Measurements from ENCODE around the gene RAP1GAP2.
A peak's percentile ranks its signal among the peaks of the same experiment; 100 is the strongest.

RAP1GAP2 gene

GRCh38 chr17:2798188-2798587 lies 1.9 kb downstream of the RAP1GAP2 start:
- H3K27me3 ChIP-seq: no peaks in the 10 kb centered on the region
- no peak for TF ChIP-seq Cebpa-rat (IDR thresholded peaks at IDR 0.05)

GRCh38 chr17:2798678-2799077 lies 2.4 kb downstream of the RAP1GAP2 start:
- Histone ChIP-seq H3K4me3 (no peak overlapping the region), H3K4me2 (peak overlapping the region; percentile 65), H4K20me1 (peaks cover 15% of the 10 kb centered on the region; the same call in 1 of the 2 replicates), H3K36me3 (peaks cover 31% of the 10 kb centered on the region), H3K27ac (peak overlapping the region; percentile 71), H3K9me3 (no peaks in the 10 kb centered on the region), H3K4me1 (peaks cover 63% of the 10 kb centered on the region), H3K9ac (peak overlapping the region; percentile 61; the same call in 1 of the 2 replicates), H3K27me3 (no peaks in the 10 kb centered on the region)
- TF ChIP-seq Cebpa-rat (IDR thresholded peaks at IDR 0.05): no peak

More at GRCh38 chr17:2798188-2798587, 1.9 kb downstream of the RAP1GAP2 start:
- no peaks in the 10 kb centered on the region for H3K9me3 ChIP-seq
- H3K4me3 ChIP-seq: no peak overlapping the region; the same call in 1 of the 2 replicates
- peak overlapping the region; percentile 99 for H3K4me2 ChIP-seq
- peaks cover 68% of the 10 kb centered on the region for H3K4me1 ChIP-seq
- H3K36me3 ChIP-seq: peaks cover 26% of the 10 kb centered on the region
- H3K9ac ChIP-seq: peak overlapping the region; percentile 71
- peak overlapping the region; percentile 69 for H3K27ac ChIP-seq
- peaks cover 15% of the 10 kb centered on the region; the same call in 1 of the 2 replicates for H4K20me1 ChIP-seq

DNA sequence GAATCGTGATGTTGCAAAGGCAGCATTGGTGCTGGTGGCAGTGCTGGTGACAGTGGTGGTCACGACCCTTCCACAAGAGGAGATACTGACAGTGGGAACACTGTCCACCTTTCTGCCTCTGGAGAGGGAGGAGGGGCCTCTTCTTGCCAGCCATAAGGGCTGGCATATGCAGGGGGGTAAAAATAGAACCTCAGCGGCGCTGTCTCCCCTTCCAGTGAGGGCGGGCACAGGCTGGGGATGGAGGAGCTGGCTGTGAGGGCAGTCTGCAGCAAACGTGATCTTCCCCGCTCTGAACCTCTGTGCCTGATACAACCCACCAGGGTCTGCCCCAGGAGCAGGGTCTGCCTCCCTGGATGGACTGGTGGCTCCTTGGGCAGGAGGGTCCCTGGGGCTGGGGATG lies 3.4 kb downstream of the RAP1GAP2 start:
- H3K36me3 ChIP-seq: peaks cover 40% of the 10 kb centered on the region
- peak overlapping the region; percentile 61; the same call in 1 of the 2 replicates for H3K9ac ChIP-seq

GRCh38 chr17:2800367-2800766 lies 4.1 kb downstream of the RAP1GAP2 start:
- H3K27me3 ChIP-seq: no peaks in the 10 kb centered on the region
- TF ChIP-seq Cebpa-rat (IDR thresholded peaks at IDR 0.05): no peak
- peaks cover 44% of the 10 kb centered on the region for H3K36me3 ChIP-seq
- peaks cover 52% of the 10 kb centered on the region for H3K4me1 ChIP-seq
- H3K27ac ChIP-seq: 0 out of 2 replicates have a peak overlapping the region, but pooled peaks have one; percentile 71
- H3K9me3 ChIP-seq: no peaks in the 10 kb centered on the region
- H4K20me1 ChIP-seq: peaks cover 15% of the 10 kb centered on the region; the same call in 1 of the 2 replicates
- no peak overlapping the region for H3K4me3 ChIP-seq
- no peak overlapping the region for H3K4me2 ChIP-seq
- no peak overlapping the region for H3K9ac ChIP-seq

More for the DNA sequence above, 3.4 kb downstream of the RAP1GAP2 start:
- Histone ChIP-seq H4K20me1 (peaks cover 15% of the 10 kb centered on the region; the same call in 1 of the 2 replicates), H3K9me3 (no peaks in the 10 kb centered on the region), H3K4me2 (peak overlapping the region; percentile 65), H3K27ac (peak overlapping the region; percentile 71), H3K27me3 (no peaks in the 10 kb centered on the region), H3K4me3 (no peak overlapping the region), H3K4me1 (peaks cover 53% of the 10 kb centered on the region)
- TF ChIP-seq Cebpa-rat (IDR thresholded peaks at IDR 0.05): no peak

- no peak overlapping the region for H3K4me2 ChIP-seq
- no peak for TF ChIP-seq Cebpa-rat (IDR thresholded peaks at IDR 0.05)
Observed at GRCh38 chr17:2801841-2802240, 5.6 kb downstream of the RAP1GAP2 start.

DNA sequence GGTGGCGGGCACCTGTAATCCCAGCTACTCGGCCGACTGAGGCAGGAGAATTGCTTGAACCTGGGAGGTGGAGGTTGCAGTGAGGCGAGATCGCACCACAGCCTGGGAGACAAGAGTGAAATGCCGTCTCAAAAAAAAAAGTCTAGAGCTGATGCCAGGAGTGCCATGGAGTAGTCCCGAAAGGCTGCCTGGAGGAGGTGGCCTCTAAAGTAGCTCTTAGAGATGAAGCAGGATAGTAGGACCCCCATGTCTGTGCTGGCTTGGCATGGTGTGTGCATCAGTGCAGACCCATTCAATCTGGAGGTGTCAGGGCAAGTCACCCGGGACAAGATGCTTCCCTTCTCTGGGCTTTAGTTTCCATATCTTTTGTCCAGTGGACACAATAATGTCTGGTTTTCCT lies 6.3 kb downstream of the RAP1GAP2 start:
- TF ChIP-seq Cebpa-rat (IDR thresholded peaks at IDR 0.05): no peak
- Histone ChIP-seq H3K27ac (no peak overlapping the region), H3K36me3 (peaks cover 44% of the 10 kb centered on the region), H3K27me3 (no peaks in the 10 kb centered on the region), H3K9ac (no peak overlapping the region), H4K20me1 (peaks cover 15% of the 10 kb centered on the region; the same call in 1 of the 2 replicates), H3K9me3 (no peaks in the 10 kb centered on the region), H3K4me1 (peaks cover 57% of the 10 kb centered on the region), H3K4me3 (no peak overlapping the region), H3K4me2 (no peak overlapping the region)

More at GRCh38 chr17:2801841-2802240, 5.6 kb downstream of the RAP1GAP2 start:
- Histone ChIP-seq H3K9me3 (no peaks in the 10 kb centered on the region), H3K9ac (no peak overlapping the region), H3K36me3 (peaks cover 44% of the 10 kb centered on the region), H3K4me1 (peaks cover 57% of the 10 kb centered on the region), H3K27ac (no peak overlapping the region), H3K27me3 (no peaks in the 10 kb centered on the region), H4K20me1 (peaks cover 15% of the 10 kb centered on the region; the same call in 1 of the 2 replicates), H3K4me3 (no peak overlapping the region)

- H3K4me2 ChIP-seq: no peak overlapping the region
- no peak for TF ChIP-seq Cebpa-rat (IDR thresholded peaks at IDR 0.05)
Observed at GRCh38 chr17:2803386-2803785, 7.1 kb downstream of the RAP1GAP2 start.

DNA sequence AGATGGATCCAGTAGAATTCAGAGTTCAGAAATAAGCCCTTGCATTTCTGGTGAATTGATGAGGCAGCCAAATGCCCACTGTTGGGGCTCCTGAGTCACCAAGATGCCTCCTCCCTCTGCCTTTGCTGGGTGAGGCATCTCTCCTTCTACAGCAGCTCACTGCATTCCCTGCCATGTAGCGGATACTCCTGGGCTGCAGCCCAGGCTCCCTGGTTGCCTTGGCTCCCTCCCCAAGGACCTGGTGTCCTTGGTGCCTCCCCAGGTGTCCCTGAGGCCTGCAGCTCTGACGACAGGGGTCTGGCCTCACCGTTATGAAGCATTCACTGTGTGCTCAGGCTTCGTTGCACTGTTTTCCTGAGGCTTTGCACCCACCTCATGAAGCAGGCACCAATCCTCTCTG lies 7.7 kb downstream of the RAP1GAP2 start:
- peaks cover 12% of the 10 kb centered on the region; the same call in 1 of the 2 replicates for H4K20me1 ChIP-seq
- H3K27me3 ChIP-seq: no peaks in the 10 kb centered on the region
- H3K36me3 ChIP-seq: peaks cover 53% of the 10 kb centered on the region
- peaks cover 56% of the 10 kb centered on the region for H3K4me1 ChIP-seq
- no peak for TF ChIP-seq Cebpa-rat (IDR thresholded peaks at IDR 0.05)
- H3K4me3 ChIP-seq: no peak overlapping the region
- H3K27ac ChIP-seq: peak overlapping the region; percentile 4; the same call in 1 of the 2 replicates
- H3K4me2 ChIP-seq: no peak overlapping the region
- no peak overlapping the region for H3K9ac ChIP-seq
- no peaks in the 10 kb centered on the region for H3K9me3 ChIP-seq

More at GRCh38 chr17:2803386-2803785, 7.1 kb downstream of the RAP1GAP2 start:
- Histone ChIP-seq H3K9ac (no peak overlapping the region), H3K27me3 (no peaks in the 10 kb centered on the region), H3K9me3 (no peaks in the 10 kb centered on the region), H3K36me3 (peaks cover 48% of the 10 kb centered on the region), H3K27ac (no peak overlapping the region), H4K20me1 (peaks cover 15% of the 10 kb centered on the region; the same call in 1 of the 2 replicates), H3K4me3 (no peak overlapping the region), H3K4me1 (peaks cover 56% of the 10 kb centered on the region)

GRCh38 chr17:2804912-2805311 lies 8.7 kb downstream of the RAP1GAP2 start:
- Histone ChIP-seq H3K4me3 (no peak overlapping the region), H3K27me3 (no peaks in the 10 kb centered on the region), H4K20me1 (peaks cover 2% of the 10 kb centered on the region; the same call in 1 of the 2 replicates), H3K9ac (no peak overlapping the region), H3K9me3 (no peaks in the 10 kb centered on the region), H3K36me3 (peaks cover 58% of the 10 kb centered on the region), H3K4me2 (no peak overlapping the region), H3K27ac (no peak overlapping the region), H3K4me1 (peaks cover 54% of the 10 kb centered on the region)
- TF ChIP-seq Cebpa-rat (IDR thresholded peaks at IDR 0.05): no peak

DNA sequence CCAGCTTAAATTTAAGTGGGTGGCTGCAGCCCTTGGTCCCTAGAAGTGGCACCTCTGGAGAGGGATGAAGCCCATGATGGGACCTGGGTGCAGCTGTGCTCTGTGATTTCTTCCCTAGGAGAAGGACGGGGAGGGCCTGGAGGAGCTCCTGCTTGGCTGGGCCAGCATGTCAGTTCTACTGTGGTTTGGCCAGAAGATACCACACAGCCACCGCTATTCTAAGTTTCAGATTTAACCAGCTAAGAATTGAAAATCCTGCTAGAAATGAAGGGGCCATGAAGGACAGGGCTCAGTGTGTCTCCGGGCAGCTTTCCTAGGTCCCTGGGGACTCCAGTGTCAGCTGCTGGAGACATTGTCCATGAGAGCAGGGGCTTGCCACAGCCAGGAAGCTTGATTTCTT lies 9.7 kb downstream of the RAP1GAP2 start:
- Histone ChIP-seq H3K4me1 (peaks cover 53% of the 10 kb centered on the region), H3K4me3 (no peak overlapping the region)
- TF ChIP-seq Cebpa-rat (IDR thresholded peaks at IDR 0.05): no peak

More for the DNA sequence above, 9.7 kb downstream of the RAP1GAP2 start:
- Histone ChIP-seq H3K27ac (peak overlapping the region; percentile 38; the same call in 1 of the 2 replicates), H3K36me3 (peaks cover 51% of the 10 kb centered on the region), H3K9me3 (no peaks in the 10 kb centered on the region), H3K4me2 (peak overlapping the region; percentile 36), H3K27me3 (no peaks in the 10 kb centered on the region), H3K9ac (peak overlapping the region; percentile 49; the same call in 1 of the 2 replicates), H4K20me1 (no peaks in the 10 kb centered on the region; the same call in 1 of the 2 replicates)
